ENCODE measurements around the gene RASGRF2. TPM values are rescaled to one million over a fixed set of nuclear protein-coding genes. Genes with fewer than 3 reads are reported as not detected.
A peak's percentile ranks its signal among the peaks of the same experiment; 100 is the strongest.

The RASGRF2 gene
- total and polyA plus RNA-seq, 2 donors = 3.1 to 5.0 TPM

- H3K4me3 ChIP-seq (ENCODE audit: low read depth, low read length) = no peak overlapping the region
- whole genome bisulfite sequencing = 73% methylated on average over 1 of the region's 1 CpG
- DNase-seq (ENCODE audit: extremely low spot score) = no peak
- H3K36me3 ChIP-seq (ENCODE audit: insufficient read depth) = no peaks in the 10 kb centered on the region
- no peak overlapping the region for H3K27ac ChIP-seq (ENCODE audit: low read depth)
- no peaks in the 10 kb centered on the region for H3K4me1 ChIP-seq (ENCODE audit: insufficient read depth)
Observed at GRCh38 chr5:81226949-81227348, 266.8 kb downstream of the RASGRF2 start.

GRCh38 chr5:81228084-81228483 lies 267.9 kb downstream of the RASGRF2 start:
- no peak overlapping the region for H3K27ac ChIP-seq (ENCODE audit: low read depth)
- H3K4me1 ChIP-seq (ENCODE audit: insufficient read depth) = no peaks in the 10 kb centered on the region
- no peak for DNase-seq (ENCODE audit: extremely low spot score)
- H3K36me3 ChIP-seq (ENCODE audit: insufficient read depth) = no peaks in the 10 kb centered on the region
- WGBS = 65% methylated on average over 4 of the region's 4 CpGs
- no peak overlapping the region for H3K4me3 ChIP-seq (ENCODE audit: low read depth, low read length)

GRCh38 chr5:81230416-81230815 lies 270.3 kb downstream of the RASGRF2 start:
- Histone ChIP-seq H3K4me1 (ENCODE audit: insufficient read depth) (peaks cover 3% of the 10 kb centered on the region), H3K27ac (ENCODE audit: low read depth) (no peak overlapping the region), H3K36me3 (ENCODE audit: insufficient read depth) (no peaks in the 10 kb centered on the region), H3K4me3 (ENCODE audit: low read depth, low read length) (no peak overlapping the region)
- no peak for DNase-seq (ENCODE audit: extremely low spot score)
- WGBS = 70% methylated on average over 8 of the region's 8 CpGs

- WGBS = 26% methylated on average over 12 of the region's 12 CpGs
- Histone ChIP-seq H3K4me1 (ENCODE audit: insufficient read depth) (peaks cover 3% of the 10 kb centered on the region), H3K27ac (ENCODE audit: low read depth) (no peak overlapping the region), H3K36me3 (ENCODE audit: insufficient read depth) (no peaks in the 10 kb centered on the region), H3K4me3 (ENCODE audit: low read depth, low read length) (peak overlapping the region; percentile 31)
- DNase-seq (ENCODE audit: extremely low spot score) = no peak
Observed at GRCh38 chr5:81232464-81233079, 272.4 kb downstream of the RASGRF2 start.

- H3K36me3 ChIP-seq (ENCODE audit: insufficient read depth) = no peaks in the 10 kb centered on the region
- no peak for DNase-seq (ENCODE audit: extremely low spot score)
- WGBS = 9% methylated on average over 28 of the region's 28 CpGs
- peaks cover 3% of the 10 kb centered on the region for H3K4me1 ChIP-seq (ENCODE audit: insufficient read depth)
- H3K4me3 ChIP-seq (ENCODE audit: low read depth, low read length) = peak within 1 kb of the TSS; percentile 31
- no peak within 1 kb of the TSS for H3K27ac ChIP-seq (ENCODE audit: low read depth)
Observed at GRCh38 chr5:81233080-81233634, 273.0 kb downstream of the RASGRF2 start, which contains the start of gene CKMT2. Gene CKMT2, plus strand, starts transcription at chr5:81233322. Its CDS starts 17,811 bp downstream, at chr5:81251133.

GRCh38 chr5:81234299-81234698 lies 274.1 kb downstream of the RASGRF2 start:
- H3K36me3 ChIP-seq (ENCODE audit: insufficient read depth) = no peaks in the 10 kb centered on the region
- peaks cover 3% of the 10 kb centered on the region for H3K4me1 ChIP-seq (ENCODE audit: insufficient read depth)
- 90% methylated on average over 7 of the region's 7 CpGs for WGBS
- DNase-seq (ENCODE audit: extremely low spot score) = no peak
- no peak overlapping the region for H3K27ac ChIP-seq (ENCODE audit: low read depth)
- H3K4me3 ChIP-seq (ENCODE audit: low read depth, low read length) = no peak overlapping the region

GRCh38 chr5:81234801-81235200 lies 274.6 kb downstream of the RASGRF2 start:
- no peak overlapping the region for H3K4me3 ChIP-seq (ENCODE audit: low read depth, low read length)
- 83% methylated on average over 3 of the region's 3 CpGs for WGBS
- no peak for DNase-seq (ENCODE audit: extremely low spot score)
- no peak overlapping the region for H3K27ac ChIP-seq (ENCODE audit: low read depth)
- no peaks in the 10 kb centered on the region for H3K36me3 ChIP-seq (ENCODE audit: insufficient read depth)
- peaks cover 3% of the 10 kb centered on the region for H3K4me1 ChIP-seq (ENCODE audit: insufficient read depth)

- H3K4me3 ChIP-seq (ENCODE audit: low read depth, low read length) = no peak overlapping the region
- no peak for DNase-seq (ENCODE audit: extremely low spot score)
- H3K36me3 ChIP-seq (ENCODE audit: insufficient read depth) = no peaks in the 10 kb centered on the region
- WGBS = 60% methylated on average over 10 of the region's 10 CpGs
- no peak overlapping the region for H3K27ac ChIP-seq (ENCODE audit: low read depth)
- H3K4me1 ChIP-seq (ENCODE audit: insufficient read depth) = peaks cover 3% of the 10 kb centered on the region
Observed at GRCh38 chr5:81235287-81236072, 275.3 kb downstream of the RASGRF2 start.

- DNase-seq (ENCODE audit: extremely low spot score) = no peak
- 95% methylated on average over 4 of the region's 4 CpGs for WGBS
- no peaks in the 10 kb centered on the region for H3K36me3 ChIP-seq (ENCODE audit: insufficient read depth)
- no peak overlapping the region for H3K27ac ChIP-seq (ENCODE audit: low read depth)
- H3K4me1 ChIP-seq (ENCODE audit: insufficient read depth) = peaks cover 3% of the 10 kb centered on the region
- H3K4me3 ChIP-seq (ENCODE audit: low read depth, low read length) = no peak overlapping the region
Observed at GRCh38 chr5:81238460-81238859, 278.3 kb downstream of the RASGRF2 start.

- Histone ChIP-seq H3K27ac (ENCODE audit: low read depth) (no peak overlapping the region), H3K4me1 (ENCODE audit: insufficient read depth) (peaks cover 3% of the 10 kb centered on the region), H3K36me3 (ENCODE audit: insufficient read depth) (no peaks in the 10 kb centered on the region), H3K4me3 (ENCODE audit: low read depth, low read length) (no peak overlapping the region)
- no peak for DNase-seq (ENCODE audit: extremely low spot score)
- WGBS = 72% methylated on average over 5 of the region's 5 CpGs
Observed at GRCh38 chr5:81239613-81240012, 279.4 kb downstream of the RASGRF2 start.

- no peaks in the 10 kb centered on the region for H3K4me1 ChIP-seq (ENCODE audit: insufficient read depth)
- no peak for DNase-seq (ENCODE audit: extremely low spot score)
- H3K27ac ChIP-seq (ENCODE audit: low read depth) = no peak overlapping the region
- WGBS = 55% methylated on average over 5 of the region's 5 CpGs
- no peaks in the 10 kb centered on the region for H3K36me3 ChIP-seq (ENCODE audit: insufficient read depth)
- no peak overlapping the region for H3K4me3 ChIP-seq (ENCODE audit: low read depth, low read length)
Observed at GRCh38 chr5:81241001-81241400, 280.8 kb downstream of the RASGRF2 start.

- Histone ChIP-seq H3K27ac (ENCODE audit: low read depth) (no peak overlapping the region), H3K4me1 (ENCODE audit: insufficient read depth) (no peaks in the 10 kb centered on the region), H3K4me3 (ENCODE audit: low read depth, low read length) (no peak overlapping the region), H3K36me3 (ENCODE audit: insufficient read depth) (no peaks in the 10 kb centered on the region)
- WGBS = 88% methylated on average over 8 of the region's 8 CpGs
- no peak for DNase-seq (ENCODE audit: extremely low spot score)
Observed at GRCh38 chr5:81241961-81242648, 281.9 kb downstream of the RASGRF2 start.

- 62% methylated on average over 4 of the region's 4 CpGs for WGBS
- Histone ChIP-seq H3K4me1 (ENCODE audit: insufficient read depth) (no peaks in the 10 kb centered on the region), H3K36me3 (ENCODE audit: insufficient read depth) (no peaks in the 10 kb centered on the region), H3K27ac (ENCODE audit: low read depth) (no peak overlapping the region), H3K4me3 (ENCODE audit: low read depth, low read length) (no peak overlapping the region)
- DNase-seq (ENCODE audit: extremely low spot score) = no peak
Observed at GRCh38 chr5:81242906-81243436, 282.8 kb downstream of the RASGRF2 start.
